Stimulated activated CD8-positive, alpha-beta memory T cell treated with anti-CD3 and anti-CD28 coated beads, Interleukin-7, amount 100 ng/mL, for 24 hours (primary cell): ENCODE data around the gene ZNF14.
A peak's percentile ranks its signal among the peaks of the same experiment; 100 is the strongest.
"Not testable (repeated sequence)": the region's sequence is repeated elsewhere in the genome, so short reads cannot be mapped to it uniquely, and the experiment has no call there.

Source experiments
- DNase-seq: peaks from one replicate; pipeline ENCODE4 v3.0.0-alpha.2; 2020; ENCODE audit warnings: low read depth

Gene ZNF14

DNA sequence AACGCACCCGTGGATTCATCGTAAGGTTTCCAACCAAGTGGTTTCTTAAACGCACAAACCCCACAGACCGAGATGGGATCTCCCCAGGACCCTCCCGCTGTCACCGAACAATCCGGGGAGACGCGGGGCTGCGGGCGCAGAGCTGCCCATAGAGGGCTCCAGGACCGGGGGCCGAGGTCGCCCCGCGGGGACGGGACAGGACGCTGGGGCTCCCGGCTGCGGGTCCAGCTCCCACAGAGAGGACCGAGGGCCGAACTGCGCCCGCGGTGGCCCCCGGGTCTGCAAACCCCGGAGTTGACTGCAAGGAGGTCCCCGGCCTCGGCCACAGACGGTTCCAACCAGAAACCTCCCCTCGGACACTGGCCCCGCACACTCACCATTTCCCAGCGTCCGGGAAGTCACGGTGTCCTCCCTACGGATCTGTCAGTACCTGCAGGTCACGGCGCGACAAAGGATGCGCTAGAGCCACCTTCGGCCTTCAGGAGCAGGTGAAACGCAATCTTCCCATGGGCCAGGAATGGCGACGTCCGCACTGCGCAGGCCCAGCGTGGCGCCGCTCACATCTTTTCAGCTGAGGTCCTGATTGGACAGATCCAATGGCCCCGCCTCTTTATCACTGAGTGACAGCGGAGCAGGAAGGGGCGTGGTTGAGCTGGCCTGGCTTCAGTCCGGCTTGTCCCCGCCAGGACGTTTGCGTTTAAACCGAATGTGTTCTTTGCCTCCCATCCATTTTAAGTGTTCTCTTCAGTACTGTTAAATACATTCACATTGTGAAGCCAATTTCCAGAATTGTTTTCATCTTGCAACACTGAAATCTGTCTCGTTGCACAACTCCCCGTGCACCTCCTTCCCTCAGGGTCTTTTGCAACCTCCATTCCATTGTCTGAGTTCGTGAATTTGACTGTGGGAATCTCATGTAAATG, at the start of gene ZNF14:
Gene ZNF14 (minus strand): TSS at position 534 of the 923 bp plus-strand sequence. CDS start 154 bp downstream, at position 380.
- DNase-seq: peak; percentile 86

DNA sequence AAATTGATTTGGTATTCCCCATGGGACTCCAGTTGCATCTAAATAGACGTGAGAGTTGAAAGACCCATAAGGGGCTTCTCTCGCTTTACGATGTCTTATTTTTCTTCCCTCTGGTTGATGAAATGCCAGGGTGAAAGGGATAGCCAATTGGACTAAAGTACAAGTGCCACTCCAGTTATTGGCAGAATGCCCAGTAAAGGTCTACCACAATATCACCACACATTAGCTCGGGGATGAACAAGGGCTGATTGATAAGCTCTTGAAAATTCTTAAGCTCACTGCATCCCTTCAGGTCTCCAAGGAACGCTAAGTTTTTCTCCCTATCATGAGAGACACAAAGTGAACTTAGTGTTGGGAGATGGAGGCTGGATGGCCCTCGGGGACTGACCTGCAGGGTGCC, 48.9 kb upstream of the ZNF14 start:
- DNase-seq: not testable (repeated sequence)

DNA sequence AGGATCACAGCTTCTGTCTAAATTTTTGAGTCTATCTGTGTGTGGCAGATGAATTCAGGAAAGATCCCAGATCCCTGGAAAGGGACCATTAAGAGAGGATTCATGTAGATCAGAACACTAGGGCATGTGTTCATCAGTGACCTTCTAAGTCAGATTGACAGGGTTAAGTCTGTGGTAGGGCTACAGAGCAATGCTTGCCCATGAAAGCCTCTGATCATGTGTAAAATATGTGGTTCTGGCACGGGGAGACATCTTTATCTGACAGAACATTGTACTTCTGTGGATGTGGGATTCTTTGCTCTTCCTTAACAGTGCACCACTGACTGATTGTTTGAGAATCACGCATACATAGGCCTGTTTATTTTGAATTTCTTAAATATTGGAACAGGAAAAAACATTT, 45.8 kb upstream of the ZNF14 start:
- no peak for DNase-seq

DNA sequence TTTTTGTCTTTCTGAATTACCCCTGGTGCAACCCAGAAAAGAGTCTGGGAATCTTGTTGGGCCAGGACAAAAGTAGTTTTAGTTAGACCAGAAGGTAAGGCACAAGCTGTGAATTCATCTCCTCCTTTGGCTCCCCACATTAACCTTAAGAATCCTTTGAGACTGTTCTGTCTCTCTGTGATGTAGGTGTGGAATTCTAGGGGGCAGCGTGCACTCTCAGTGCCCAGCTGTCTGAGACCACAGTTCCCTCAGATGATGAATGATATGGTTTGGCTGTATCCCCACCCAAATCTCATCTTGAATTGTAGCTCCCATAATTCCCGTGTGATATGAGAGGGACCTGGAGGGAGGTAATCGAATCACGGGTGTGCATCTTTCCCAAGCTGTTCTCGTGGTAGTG, 44.8 kb upstream of the ZNF14 start:
- no peak for DNase-seq

DNA sequence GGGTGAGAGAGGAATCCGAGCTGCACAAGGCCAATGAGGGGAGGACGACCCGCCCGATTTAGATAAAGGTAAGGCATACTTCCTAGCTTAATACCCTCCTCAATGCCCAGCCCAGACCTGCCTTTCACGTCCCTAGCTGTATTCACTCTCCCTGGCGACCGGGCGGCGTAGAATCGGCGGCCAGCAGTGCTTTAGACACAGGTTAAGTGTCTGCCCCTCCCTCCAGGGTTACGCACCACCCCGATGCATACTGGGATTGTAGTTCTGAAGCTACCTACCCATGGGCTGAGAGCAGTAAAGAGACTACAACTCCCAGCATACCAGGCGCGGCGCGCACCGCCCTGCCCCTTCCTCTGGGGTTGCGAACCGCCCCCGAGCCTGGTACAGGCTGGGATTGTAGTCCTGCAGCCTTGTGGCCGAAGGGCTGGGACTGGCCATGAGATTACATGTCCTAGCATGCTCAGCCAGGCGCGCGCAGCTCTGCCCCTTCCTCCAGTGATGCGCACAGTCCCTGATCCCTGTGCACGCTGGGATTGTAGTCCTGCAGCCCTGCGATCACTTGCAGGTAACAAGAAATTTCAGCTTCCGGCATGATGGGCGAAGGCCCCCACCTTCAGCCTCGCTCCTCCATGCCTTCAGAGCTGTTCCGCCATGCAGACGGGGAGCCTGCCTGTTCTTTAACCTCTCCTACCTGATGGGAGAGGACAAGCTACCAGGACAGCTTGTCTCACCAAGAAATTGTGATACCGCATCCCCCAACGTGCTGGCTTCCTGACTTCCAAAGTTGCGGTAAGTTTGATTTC, 43.5 kb upstream of the ZNF14 start:
- DNase-seq: peak; percentile 84

DNA sequence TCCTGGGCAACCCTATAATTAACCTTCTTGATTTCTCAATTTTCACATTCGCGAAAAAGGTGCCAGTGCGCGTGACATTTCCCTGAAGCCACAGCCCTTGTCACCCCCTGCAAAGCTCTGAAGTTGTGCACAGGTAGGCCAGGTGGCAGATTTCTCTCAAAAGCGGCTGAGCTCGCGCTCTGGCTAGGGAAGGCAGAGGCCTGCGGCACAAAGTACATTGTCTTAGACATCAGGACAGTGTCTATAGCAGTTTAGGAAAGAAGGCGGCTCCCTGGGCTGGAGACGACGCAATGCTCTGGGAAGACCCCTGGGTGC, 42.9 kb upstream of the ZNF14 start:
- DNase-seq: no peak

DNA sequence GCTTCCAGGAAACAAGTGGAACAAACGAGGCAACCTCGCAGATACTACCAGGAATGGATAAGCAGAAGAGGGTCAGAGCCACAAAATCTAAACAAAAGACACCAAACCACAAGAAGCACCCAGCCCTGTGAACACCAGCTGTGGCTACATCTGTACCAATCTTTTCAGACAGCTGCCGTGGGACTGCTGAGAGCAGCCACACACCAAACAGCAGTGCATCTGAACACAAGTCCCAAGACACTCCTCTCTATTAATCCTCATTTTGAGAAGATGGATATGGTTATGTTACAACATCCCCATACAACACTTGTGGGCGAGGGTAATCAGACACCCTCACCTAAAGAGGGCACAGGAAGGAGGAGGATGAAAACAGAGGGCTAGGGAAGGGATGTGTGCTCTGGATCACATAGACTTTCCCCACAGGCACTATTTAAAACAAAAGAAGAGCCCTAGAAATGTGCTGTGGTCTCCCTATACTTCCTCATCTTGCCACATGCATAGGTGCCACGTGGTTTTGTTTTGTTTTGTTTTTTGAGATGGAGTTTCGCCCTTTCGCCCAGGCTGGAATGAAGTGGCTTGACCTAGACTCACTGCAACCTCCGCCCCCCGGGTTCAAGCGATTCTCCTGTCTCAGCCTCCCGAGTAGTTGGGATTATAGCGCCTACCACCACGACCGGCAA, 41.6 kb upstream of the ZNF14 start:
- DNase-seq: no peak

DNA sequence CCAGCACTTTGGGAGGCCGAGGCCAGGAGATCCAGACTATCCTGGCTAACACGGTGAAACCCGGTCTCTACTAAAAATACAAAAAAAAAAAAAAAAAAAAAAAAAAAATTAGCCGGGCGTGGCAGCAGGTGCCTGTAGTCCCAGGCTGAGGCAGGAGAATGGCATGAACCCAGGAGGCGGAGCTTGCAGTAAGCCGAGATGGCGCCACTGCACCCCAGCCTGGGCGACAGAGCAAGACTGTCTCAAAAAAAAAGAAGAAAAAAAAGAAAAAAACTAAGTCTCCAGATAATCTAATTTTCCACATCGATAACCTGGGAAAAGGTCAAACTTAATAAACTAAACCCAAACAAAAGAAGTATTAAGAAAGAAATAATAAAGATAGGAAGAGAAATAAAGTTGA, 39.1 kb upstream of the ZNF14 start:
- DNase-seq: not testable (repeated sequence)

DNA sequence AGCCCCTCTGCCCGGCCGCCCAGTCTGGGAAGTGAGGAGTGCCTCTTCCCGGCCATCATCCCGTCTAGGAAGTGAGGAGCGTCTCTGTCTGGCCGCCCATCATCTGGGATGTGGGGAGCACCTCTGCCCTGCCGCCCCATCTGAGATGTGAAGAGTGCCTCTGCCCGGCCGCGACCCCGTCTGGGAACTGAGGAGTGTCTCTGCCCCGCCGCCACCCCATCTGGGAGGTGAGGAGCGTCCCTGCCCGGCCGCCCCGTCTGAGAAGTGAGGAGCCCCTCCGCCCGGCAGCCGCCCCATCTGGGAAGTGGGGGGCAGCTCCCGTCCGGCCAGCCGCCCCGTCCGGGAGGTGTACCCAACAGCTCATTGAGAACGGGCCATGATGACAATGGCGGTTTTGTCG, 37.1 kb upstream of the ZNF14 start:
- not testable (repeated sequence) for DNase-seq

DNA sequence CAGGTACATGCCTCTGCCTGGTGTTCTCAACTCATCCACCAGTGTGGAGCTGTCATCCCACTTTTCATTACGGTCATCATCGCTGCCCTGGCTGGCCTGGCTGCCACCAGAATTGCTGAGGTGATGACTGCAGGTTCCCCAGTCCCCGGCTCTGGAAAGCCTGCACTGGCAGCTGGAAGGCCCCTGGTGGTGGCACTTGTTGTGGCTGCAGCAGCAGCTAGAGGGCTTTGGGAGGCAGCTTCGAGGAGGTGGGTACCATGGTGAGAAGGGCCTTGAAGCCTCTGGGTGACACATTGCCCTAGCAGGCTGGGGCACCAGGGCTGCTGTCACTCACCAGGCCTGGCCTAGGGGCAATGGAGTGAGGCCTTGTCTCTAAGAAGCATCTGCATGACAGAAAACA, 25.3 kb upstream of the ZNF14 start:
- no peak for DNase-seq

DNA sequence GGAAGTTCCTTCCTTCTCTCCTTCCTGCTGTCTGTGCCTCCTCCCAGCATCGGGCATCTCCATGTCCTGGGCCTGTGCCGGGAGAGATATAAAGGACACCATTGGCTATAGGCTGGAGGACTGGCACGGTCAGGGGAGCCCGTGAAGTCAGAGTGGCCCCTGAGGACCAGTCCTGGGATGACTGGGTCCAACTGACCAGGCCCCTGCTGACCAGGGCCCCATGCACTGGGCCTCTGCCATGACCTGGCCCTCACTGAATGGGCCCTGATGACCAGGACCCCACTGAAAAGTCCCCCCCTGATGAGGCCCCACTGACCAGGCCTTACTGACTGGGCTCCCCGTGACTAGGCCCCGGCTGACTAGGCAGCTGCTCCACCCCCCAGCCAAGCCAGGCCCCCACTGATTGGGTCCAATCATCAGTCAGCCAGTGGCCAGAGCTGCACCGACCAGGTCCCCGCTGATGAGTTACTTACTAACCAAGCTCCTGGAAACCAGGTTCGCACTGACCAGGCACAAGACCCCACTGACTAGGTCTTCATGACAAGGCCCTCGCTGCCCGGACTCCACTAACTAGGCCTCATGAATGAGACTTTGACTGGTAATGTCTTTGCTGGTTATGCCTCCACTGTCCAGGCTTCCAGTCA, 20.0 kb upstream of the ZNF14 start:
- no peak for DNase-seq

DNA sequence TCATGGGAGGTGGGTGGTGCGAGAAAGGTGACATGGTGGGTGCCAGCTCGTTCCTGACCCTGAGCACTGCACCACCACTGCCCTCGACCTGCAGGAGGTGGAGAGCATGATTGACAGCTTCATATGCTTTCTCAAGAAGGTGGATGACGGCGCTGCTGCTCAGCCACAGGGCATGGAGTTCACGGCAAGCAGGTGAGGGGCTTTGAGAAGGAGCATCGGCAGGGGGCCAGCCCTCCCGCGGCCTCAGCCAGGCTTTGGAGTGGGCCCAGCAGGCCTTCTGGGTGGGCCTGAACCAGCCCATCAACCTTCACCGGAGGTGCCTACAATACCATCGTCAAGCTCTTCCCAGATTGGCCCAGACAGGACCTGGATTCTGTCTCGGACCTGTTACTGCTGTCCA, 18.9 kb upstream of the ZNF14 start:
- DNase-seq: no peak

DNA sequence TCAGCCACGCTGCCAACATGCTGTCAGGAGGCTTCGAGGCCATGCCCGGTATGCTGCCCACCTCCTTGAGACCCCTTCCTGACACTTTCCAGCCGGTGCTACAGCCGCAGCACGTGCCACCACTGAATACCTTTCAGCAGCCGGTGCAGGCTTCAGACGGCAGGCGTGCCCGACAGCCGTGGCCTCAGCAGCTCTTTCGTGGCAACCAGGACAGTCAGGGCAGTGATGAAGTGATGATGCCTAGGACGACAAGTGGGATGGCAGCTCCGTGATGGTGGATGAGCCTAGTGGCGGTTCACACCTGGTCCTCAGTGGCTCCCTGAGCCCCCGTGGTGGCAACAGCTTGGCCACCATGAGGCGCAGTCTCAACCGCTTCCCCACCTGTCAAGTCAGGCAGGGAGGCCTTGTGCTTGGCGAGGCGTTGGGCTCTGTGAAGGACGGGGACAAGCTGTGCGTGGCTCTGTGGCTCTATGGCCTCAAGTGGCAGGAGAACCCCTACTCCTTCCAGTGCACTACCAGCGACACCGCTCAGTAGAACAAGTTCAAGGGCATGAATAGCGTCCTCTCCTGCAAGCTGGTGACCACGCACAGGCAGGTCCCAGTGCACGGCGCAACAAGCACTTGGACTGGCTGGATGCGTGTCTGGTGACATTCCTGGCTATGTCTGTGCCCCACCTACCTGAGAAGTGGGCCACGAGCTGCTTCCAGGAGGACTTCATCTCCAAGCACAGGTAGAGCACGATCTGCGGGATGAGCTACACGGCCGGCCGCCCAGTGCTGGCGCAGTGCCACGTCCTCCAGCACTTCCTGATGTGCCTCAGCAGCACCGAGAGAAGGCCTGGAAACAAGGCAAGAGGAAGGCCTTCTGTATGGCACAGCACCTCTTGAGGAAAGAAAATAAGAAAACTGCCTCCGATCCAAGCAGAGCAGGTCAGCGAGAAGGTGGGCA, 18.2 kb upstream of the ZNF14 start:
- no peak for DNase-seq

DNA sequence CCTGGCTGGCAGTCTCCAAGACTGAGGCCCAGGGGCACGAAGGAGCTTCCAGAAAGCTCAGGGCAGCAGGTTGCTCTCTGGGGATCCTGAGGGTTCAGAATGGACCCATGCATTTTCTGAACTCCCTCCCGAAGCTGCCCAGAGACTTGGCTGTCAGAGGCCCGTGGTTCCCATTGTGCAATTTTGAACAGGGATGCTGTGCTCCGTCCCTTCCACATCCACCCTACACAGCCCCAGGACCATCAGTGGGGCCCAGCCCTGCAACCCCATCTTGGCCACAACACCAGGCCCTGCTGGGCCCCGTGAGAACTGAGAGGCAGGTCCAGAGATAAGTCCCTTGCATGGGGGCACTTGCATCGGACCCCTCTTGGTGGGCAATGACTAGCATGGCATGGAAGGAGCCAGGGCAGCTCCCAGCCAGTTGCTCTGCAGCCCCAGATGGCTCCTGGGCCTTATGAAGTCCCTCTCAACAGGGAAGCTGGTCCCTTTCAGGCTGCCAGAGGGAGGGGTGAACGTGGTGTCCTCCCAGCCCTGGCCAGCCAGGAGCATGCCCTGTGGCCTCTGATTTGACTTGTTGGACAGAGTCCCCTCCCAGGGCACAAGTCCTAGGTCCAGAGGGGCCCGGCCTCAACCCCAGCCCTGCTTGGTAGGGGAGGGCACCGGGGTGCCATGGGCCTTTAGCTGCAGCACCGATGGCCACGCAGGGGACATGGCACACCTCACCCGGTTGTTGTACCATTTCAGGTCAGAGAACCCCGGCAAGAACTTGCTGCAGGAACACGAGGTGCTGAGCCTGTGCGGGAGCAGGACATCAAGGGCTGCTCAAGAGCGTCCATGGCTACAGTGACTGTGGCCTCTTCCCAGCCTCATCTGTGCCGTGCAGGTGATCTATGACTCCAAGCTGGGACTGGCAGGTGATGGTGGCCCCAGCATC, 17.3 kb upstream of the ZNF14 start:
- no peak for DNase-seq

DNA sequence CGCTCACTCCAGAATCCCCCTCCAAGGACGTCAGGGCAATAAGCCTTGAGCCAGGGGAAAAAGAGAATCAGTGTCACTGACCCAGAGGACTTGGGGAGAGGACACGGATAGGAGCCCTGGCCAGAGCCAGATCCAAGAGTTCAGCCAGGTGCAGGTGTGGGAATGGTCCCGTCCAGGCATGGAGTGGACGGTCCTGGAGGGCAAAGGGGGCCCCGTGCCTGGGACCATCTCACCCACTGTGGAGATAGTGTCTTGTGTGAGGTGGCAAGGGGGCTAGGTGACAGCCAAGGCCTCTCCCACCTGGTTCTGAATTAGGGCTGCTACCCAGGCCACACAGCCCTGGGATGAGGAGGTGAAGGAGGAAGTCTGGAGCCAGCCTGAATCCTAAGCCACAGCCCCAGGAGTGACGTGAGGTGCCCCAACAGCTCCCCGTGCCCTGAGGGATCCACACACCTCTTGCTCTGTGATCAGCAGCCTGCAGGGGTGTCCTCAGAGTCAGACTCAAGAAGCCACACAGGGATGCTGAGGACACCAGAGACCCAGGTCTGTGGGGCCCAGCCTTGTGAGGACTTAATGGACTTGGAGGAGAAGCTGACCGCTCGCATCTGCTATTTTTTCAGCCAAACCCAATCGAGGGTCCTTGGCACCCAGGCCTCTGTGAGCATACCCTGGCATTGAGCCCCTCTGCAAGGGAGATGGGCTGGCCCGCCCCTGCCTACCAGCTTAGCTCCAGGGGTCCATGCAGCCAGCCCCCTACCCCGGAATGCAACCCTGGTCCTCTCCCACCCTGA, 16.4 kb upstream of the ZNF14 start:
- no peak for DNase-seq

DNA sequence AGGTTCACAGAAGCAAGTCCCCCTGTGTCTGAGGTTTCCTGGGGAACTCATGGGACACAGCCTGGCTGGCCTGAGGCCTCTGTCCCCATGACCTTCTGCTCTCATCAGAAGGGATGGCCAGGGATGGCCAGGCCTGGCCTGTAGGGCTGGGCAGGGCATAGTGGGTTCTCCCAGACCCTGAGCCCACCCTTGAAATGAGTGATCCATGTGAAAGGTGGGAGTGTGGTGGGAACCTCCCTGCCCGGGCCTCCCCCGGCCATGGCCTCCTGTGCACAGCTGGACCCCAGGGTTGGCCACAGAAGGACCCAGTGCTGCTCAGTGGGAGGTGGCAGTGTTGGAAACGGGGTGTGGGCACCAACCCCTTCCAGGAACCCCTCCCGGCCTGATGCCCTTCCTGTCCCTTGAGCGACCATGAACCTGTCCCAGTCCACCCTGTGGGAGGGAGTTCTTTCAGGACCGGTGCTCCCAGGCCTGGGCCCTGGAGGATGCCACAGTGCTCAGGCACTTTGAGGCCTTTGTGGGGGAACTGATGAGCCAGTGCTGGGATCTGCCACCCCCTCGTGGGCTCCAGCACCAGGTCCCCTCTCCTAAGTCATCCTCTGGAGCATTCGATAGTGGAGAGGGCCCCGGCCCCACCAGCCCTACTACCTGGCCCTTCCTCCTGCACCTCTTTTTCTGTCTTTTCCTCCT, 15.5 kb upstream of the ZNF14 start:
- no peak for DNase-seq

DNA sequence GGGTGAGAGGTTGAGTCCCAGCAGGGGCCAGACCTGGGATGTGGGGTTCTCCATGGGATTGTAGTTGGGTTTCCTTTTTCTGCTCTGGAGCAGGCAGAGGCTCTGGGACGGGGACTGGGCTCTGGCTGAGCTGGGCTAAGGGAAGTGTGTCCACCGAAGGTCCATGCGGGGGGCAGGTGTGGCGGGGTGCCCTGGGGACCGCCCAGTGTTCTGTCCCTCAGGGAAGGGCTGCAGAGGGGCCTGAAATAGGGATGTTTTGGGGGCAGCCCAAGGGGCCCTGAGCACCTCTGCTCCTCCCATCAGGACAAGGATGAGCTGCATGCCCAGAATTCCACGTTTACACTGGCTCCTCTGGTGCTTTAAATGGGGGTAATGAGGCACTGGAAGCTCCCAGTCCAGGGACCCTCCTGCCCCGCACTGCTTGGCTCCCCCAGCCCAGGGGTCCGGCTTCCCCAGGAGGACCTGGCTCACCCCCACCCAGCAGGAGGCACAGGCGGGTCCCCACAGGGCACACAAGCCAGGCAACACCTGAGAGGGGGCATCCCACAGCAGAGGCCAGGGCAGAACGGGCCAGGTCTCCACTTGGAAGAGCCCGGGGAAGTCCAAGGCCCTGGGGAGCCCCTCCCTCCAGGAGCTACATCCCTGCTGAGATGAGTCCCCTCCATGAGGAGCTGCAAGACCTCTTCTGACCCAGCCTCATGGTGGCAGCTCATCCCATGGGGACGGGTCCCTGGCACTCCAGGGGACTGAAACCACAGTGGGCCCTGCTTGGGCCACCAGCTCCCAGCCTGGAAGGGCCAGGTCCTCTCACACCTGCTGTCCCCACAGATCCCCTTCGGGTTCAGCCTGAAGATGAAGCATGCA, 14.7 kb upstream of the ZNF14 start:
- DNase-seq: no peak
